Measurements from ENCODE around the gene CMYA5.
"Not testable (repeated sequence)": the region's sequence is repeated elsewhere in the genome, so short reads cannot be mapped to it uniquely, and the experiment has no call there.

CMYA5 gene

DNA sequence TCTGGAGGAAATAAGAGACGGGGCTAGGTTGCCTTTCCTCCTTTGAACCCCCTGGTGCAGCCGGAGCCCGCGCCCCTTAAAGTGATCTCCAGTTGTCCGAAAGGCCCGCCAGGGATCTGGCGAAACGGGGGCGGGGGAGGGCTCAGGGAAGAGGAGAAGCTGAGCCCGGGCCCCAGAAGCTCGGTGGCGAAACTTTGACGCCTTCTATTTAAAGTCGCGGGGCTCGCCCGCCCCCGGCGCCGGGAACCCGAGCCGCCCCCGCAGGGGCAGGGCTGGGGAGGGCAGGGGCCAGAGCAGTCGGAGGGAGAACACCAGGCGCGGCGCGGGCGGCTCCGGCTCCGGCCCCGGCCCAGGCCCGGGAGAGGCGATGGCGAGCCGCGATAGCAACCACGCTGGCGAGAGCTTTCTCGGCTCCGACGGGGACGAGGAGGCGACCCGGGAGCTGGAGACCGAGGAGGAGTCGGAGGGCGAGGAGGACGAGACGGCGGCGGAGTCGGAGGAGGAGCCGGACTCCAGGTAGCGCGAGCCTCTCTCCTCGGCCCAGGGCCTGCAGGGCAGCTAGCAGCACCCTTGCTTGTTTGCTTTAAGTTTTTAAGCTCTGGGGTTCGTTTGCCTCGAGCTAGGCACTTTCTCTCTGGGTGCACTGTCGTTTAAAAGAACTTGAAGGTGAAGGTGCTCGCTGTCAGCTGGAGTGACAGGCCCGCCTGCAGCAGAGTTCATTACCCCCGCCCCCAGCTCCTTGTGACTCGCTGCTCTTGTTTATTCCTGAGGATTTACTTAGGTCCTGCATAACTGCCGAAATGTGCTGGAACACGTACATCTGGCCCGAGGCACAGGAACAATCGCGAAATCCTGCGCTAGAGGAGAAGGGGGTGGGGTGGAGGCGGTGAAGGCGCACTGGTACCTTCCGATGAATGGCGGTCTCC, at the start of gene CMYA5:
Gene CMYA5, plus strand, starts transcription at position 296 of the 926 bp plus-strand sequence. Its CDS starts 72 bp downstream, at position 368.
- no peak for DNase-seq (ENCODE audit: low spot score)

DNA sequence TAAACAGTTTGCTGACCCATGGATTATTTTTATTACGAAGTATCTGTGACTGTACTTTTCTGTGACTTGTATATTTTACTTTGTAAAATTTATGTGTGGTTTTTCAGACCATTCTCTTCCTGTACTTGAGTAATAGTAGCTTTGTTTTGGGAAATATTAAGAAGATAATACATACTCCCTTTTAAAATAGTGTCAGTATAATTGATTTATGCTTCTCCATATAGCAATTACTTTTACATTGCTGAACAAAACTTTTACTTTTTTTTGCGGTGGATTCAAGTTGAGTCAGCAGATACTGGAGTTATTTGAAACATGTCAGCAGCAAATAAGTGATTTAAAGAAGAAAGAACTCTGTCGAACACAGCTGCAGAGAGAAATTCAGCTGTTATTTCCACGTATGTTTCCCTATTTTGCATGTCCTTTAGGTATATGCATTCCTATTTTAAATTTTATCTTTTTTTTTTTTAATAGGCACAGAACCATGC, 49.0 kb upstream of the CMYA5 start:
- DNase-seq (ENCODE audit: low spot score) = no peak

DNA sequence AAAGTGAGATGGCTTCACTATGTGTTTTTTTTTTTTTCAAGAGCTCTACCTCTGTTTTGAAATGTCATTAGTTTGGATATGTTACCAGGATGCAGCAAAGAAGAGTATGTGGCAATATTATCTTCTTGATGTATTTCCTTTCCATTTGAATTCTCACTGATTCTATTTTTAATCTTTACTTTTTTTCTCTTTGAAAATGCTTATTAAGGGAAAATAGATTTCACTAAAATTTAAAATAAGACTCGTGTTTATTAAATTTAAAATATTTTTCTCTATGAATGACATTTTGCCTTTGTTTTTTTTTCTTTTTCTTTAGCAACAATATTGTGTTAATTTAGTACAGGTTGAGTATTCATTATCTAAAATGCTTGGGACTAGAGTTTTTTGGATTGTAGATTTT, 48.2 kb upstream of the CMYA5 start:
- no peak for DNase-seq (ENCODE audit: low spot score)

DNA sequence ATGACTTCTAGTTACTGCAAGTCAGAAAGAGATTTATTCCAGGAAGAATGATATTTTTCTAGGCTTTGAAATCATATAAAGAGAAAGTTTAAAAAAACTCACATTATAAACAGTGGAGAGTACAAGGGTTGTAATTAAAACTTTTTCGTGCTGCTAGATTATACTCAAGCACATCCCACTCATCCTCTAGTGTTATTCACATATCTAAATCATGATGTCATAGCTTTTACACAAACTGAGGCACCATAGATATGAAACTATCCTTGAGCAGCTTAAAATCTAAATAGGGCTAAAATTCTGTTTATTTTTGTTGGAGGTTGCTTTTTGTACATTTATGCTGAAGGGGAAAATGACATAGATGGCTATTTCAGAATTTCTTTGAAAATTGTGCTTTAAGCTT, 47.4 kb upstream of the CMYA5 start:
- DNase-seq (ENCODE audit: low spot score) = no peak

DNA sequence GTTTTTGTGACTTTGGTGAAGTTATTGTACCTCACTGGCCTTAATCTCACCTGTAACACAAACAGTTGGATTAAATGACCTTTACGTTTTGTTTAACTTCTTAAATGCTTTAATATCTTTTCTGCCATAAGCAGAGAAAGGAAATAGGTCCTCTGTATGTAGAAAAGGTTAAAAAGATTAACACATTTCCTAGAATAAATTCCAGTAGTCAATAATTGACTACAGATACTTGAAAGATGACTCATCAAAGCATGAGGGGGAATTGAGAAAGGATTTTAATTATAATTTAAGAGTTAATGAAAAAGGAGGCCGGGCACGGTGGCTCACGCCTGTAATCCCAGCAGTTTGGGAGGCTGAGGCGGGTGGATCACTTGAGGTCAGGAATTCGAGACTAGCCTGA, 35.8 kb upstream of the CMYA5 start:
- no peak for DNase-seq (ENCODE audit: low spot score)

DNA sequence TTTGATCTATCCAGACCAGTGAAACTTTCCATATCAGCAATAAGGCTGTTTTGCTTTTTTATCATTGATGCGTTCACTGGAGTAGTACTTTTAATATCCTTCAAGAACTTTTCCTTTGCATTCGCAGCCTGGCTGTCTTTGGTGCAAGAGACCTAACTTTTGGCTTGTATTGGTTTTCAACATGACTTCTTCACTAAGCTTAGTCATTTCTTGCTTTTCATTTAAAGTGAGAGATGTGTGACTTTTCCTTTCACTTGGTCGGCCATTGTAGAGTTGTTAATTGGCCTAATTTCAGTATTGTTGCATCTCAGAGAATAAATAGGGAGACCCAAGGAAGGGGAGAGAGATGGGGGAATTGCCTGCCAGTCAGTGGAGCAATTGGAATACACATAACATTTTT, 26.4 kb upstream of the CMYA5 start:
- no peak for DNase-seq (ENCODE audit: low spot score)

DNA sequence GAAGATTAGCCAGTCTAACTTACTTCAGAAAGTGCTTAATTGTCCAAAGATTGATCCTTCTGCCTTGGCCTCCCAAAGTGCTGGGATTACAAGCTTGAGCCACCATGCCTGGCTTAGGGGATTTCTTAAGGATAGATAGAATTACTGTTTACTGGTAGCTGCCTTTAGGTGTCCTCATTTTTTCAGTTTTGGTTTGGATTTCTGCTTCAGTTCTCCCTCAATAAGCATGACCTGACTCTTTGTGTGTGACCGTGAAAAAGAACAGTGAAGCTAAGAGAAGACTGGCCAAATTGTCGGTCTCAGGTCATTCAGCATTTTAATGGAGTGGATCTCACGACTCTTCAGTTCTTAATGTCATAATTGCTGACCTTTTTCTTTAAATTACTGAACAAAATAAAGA, 22.9 kb upstream of the CMYA5 start:
- no peak for DNase-seq (ENCODE audit: low spot score)

DNA sequence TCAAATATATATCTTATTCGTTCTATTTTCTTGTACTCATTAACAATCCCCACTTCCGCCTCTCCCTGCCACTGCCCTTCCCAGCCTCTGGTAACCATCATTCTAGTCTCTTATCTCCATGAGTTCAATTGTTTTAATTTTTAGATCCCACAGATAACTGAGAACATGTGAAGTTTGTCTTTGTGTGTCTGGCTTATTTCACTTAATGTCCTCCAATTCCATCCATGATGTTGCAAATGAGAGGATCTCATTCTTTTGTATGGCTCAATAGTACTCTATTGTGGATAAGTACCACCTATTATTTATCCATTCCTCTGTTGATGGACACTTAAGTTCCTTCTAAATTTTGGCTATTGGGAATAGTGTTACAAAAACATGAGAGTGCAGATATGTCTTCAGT, 17.2 kb upstream of the CMYA5 start:
- no peak for DNase-seq (ENCODE audit: low spot score)

DNA sequence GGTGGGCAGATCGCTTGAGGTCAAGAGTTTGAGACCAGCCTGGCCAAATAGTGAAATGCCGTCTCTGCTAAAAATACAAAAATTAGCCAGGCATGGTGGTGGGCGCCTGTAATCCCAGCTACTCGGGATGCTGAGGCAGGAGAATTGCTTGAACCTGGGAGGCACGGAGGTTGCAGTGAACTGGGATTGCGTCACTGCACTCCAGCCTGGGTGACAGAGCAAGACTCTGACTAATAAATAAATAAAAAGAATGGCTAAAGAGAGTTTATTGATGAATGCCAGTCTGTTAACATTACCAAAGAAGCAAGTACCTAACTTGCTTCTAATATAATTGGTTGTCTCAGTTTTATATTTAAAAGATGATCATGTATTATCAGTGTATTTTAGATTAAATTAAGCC, 13.3 kb upstream of the CMYA5 start:
- not testable (repeated sequence) for DNase-seq (ENCODE audit: low spot score)

DNA sequence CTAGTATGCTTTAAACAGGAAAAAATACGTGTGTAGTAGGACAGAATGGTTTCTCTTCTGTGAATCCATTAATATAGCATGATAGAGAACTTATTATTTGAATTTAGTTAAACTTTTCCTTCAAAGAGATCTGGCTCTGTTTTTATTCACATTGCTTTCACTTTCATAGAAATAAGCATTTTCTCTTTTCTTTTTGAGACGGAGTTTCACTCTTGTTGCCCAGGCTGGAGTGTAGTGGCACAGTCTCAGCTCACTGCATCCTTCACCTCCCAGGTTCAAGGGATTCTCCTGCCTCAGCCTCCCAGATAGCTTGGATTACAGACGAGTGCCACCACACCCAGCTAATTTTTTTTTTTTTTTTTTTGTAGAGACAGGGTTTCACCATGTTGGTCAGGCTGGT, 7.5 kb upstream of the CMYA5 start:
- not testable (repeated sequence) for DNase-seq (ENCODE audit: low spot score)

DNA sequence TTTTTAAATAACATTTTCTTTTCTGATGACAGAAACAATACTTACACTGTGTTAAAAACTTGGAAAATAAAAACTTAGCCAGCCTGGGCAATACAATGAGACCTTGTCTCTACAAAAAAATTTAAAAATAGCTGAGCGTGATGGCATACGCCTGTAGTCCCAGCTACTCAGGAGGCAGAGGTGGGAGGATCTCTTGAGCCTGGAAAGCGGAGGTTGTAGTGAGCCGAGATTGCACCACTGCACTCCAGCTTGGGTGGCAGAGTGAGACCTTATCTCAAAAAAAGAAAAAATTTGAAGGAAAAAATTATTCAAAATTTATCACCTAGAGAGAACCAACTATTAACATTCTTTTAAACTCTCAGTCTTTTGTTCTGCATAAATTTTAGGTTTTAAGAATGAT, 4.9 kb upstream of the CMYA5 start:
- no peak for DNase-seq (ENCODE audit: low spot score)

DNA sequence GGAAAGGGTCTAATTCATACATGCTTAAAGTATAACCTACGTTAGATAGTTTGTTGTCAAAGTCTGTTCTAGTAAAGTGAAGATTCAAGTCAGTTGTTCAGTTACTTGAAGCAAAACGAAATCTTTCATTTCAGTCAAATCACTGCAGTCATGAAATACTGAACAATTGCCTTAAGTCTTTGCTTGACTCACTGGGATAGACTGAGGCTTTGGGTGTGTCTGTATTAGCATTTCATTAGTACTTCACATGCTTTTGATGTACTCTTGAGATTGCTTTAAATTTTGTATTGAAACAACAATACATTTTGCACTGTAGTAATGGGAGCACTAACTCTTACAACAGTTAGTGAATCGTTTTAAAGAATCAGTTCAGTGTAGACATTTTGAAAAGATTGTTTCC, 4.0 kb upstream of the CMYA5 start:
- DNase-seq (ENCODE audit: low spot score) = no peak

DNA sequence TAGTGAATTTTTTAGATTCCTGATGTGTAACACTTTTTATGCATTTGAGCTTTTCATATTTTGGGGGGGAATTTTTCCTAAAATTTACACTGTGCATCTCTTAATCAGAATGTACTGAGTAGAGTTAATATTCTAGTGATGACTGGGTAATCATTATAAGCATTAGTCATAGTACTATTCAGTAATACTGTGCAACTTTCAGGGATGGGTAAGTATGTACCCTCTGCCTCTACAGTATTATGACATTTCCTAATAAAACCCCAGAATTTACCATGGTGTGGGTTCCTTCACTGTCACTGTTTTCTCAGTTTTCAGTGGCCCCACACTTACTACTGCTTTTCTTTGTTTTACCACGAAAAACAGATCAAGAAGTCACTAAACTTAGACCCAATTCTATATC, 2.8 kb upstream of the CMYA5 start:
- no peak for DNase-seq (ENCODE audit: low spot score)

DNA sequence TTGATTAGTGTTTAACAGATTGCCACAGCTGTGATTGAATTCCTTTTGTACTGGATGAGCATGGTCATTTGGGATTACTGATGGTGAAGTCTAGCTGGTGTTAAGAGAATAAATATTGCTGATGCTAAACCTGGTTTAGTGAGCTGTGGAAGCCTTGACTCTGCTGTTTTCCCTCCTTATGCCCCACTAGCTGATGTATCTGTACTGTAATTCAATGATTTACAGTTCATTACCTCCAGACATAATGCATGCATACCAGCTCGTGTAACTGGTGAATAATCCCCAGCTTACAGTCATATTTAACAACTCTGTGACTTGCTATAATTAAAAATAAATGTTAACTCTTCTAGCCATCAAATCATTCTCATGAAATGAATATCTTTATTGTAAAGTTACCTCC, 1.7 kb upstream of the CMYA5 start:
- no peak for DNase-seq (ENCODE audit: low spot score)

DNA sequence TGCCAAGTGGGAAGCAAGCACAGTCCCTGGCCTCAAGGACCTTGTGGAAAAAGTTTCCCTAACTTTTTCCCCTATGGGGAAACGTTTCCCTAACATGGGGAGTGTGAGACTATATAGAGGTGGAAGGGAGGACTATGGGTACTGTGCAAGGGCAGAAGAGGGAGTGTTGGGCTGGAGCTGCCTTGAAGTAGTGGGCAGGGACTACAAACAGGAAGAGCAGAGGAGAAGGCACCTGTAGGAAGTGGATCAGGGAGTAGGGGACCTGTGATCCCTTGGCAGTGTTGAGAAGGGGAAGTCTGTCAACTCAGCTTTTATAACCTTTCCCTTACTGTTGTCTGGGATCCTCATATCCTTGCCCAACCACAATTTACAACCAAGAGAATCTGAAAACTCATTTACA, 1.4 kb downstream of the CMYA5 start:
- no peak for DNase-seq (ENCODE audit: low spot score)

DNA sequence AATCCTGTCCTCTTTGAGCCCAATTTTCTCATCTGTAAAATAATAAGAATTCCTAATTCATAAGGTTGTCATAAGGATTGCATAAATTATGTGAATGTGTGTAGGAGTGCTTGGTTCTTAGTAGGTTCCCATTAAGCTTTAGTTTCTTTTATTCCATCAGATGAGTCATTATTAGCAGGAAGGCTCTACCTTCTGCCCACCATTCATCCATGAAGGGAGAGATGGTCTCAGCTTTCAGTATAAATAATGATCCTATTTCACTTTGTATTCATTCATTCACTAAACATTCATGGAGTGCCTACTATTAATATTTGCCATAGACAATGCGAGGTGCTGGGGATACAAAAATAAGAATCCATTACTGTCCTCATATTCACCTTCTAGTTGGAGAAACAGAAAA, 3.0 kb downstream of the CMYA5 start:
- no peak for DNase-seq (ENCODE audit: low spot score)

DNA sequence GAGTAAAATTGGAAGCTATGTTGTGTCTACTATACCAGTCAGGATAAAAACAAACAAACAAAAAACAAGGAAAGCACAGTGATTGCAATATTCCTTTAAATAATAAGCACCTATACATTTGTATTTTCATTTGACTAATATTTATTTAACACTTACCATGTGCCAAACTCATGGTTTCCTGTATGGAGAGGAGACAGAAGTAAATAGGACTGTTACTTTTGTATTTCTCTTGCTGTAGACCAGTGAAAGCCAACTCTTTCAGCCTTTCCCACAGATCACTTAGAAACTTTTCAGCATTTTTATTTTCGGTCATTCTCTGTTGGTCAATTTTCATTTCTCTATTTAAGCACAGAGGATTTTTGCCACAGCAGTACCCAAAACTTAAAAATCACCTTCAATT, 4.5 kb downstream of the CMYA5 start:
- DNase-seq (ENCODE audit: low spot score) = no peak

DNA sequence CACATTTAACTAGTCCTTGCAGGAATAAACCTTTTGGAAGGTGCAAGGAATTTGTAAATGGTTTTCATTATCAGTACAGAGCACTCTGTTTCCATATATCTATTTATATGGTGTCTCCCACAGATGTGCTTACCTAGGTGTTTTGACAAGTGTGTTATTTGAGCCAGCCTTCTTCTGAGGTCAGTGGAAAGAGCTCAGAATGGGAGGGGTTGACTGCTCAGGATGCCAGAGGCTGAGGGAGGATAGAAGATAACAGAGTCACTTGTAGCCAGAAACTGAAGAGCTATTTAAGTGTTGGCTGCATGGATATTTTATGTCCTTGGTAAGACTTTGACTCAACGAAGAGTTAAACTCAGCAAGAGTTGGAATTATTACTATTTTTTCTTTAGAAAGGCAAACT, 5.0 kb downstream of the CMYA5 start:
- DNase-seq (ENCODE audit: low spot score) = no peak

DNA sequence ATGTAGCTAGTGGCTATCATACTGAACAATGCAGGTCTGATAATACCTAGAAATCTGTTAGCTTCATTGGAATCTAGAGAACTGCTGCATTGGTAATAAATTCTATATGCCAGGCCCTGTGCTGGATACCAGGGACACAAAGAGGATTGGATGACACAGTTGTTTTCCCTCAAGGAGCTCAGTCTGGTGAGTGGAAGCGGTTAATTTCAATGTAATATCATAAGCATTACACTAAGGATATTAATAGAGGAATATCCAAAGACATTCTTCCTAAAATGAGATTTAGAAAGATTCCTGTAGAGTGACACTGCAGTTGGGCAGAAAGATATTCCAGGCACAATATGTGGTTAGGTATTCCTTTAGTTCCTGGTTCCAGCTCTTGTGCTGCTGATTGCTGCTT, 5.9 kb downstream of the CMYA5 start:
- no peak for DNase-seq (ENCODE audit: low spot score)

DNA sequence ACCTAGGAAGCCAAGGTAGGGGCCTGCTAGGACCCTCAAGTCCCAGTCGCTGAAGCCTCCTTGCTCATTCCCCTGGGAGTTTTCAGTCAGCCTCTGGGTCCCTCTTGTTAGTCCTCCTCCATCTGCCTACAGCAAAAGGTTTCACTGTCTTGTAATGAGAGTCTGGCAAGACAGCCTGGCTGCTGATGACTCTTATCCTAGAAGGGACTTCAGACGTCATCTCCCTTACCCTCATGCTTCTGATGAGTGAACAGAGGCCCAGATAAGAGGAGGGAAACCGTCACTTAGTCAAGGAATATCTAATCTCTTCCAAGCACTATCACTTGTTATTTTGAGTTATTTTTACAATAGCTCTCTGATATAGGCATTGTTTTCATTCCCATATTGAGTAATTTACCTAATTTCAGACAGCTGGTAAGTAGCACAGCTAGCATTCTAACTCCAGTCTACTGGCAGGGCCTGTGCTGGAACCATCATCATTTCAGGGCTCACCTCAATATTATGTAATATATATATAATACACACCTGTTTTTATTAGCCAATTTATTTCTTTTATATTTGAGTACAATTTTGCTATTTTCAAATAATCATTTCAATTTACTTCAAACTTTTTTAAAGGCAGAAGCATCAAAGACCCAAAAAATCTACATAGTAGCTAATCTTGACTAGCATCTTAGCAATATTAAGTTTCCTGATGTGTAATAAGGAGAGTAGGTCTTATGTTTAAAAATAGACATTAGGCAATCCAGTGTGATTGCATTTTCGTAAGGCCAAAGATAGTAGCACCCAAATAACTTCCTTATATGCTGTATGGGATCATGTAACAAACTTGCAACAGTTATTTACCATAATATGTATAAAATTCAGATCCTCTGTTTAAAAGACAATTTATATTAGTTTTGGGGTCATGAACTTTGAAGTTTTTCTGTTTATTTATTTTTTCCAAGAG, 7.9 kb downstream of the CMYA5 start:
- DNase-seq (ENCODE audit: low spot score) = no peak

DNA sequence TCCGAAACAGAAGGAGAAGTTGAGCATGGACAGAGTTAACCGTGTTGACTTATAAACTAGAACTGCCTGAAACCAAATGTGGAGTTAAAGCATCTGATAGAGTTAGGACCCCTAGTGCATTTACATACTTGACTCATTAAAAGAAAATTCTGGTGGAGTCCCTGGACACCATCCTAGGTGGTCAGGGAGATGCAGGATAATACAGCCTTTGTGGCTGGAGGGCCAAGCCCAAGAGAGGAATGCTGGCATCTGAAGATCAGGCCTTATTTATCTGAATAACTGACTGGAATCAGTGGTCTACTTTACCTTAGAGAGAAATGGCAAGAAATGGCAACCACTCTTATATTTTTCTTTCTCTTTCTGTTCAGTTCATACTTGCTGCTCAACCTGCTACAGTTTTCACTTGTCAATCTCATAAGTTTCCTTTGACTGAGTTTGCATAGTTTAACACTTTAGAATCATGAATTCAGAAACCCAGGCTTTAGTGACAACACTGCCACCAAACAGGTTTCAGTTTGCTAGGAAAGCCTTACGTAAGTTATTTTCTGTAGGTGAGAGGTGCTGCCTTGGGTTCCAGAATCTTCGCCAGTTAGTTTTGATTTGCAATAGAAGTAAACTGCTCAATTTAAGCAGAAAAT, 10.2 kb downstream of the CMYA5 start:
- no peak for DNase-seq (ENCODE audit: low spot score)

DNA sequence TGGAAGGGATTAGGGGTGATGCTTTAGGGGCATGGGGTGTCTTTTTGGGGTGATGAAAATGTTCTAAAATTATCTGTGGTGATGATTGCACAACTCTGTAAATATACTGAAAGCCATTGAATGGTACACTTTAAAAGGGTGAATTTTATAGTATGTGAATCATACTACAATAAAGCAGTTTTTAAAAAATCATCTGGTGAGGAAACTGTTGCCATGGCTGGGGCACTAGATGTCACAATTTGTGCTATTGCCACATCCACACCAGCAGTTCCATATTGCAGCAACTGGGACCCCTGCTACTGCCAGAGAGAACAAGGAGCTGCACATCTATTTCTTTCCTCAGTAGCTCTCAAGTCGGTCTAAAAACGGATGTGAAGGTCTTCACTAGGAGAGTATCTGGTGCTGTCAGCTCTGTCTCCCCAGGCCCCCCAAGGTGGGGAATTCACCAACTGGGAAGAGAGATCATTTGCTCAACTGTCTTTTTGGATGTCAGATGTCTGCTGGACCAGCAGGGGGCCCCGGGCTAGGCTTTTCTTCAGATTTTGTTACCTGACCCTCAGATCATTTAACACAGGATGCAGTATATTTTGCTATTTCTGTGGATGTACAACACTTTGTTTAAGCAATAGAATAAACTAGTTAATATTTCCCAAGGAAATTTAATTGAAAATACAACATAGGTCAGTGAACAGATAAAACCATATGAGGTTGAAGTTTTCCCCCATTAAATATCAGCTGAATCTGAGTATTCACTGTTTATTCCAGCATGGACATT, 13.2 kb downstream of the CMYA5 start:
- peak; percentile 47 for DNase-seq (ENCODE audit: low spot score)

Data from NAMALWA (cell line).